ENCODE measurements around the gene NELL1.

Gene NELL1

DNA sequence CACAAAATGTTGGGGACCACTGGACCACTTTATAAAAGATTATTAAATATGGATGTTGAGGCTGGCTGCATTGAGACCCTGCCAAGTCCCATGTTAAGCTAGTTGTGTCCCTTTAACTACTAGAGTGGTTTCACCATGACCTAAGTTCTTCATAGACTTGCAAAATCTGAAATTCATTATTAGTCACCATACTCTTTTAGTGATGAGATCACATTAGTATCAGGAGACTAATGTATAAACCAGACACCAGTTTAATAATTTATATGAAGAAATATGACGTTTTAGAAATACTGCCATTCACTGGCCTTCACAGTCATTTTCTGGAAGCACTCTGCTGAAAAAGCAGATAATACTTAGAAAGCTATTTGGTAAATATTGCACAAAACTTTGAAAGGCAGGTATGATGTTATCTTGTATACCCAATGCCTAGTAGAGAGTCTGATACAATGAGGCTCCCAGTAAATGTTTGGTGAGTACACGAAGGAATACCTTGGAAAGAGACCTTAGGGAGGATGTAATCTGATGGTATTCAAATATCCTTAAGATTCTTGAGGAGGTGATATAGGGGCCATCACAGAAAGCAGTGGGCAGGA, 795.3 kb downstream of the NELL1 start:
- TF ChIP-seq PAX5 (IDR thresholded peaks at IDR 0.05; ENCODE audit: insufficient read depth, low read length, severe bottlenecking) (no peak), POLR2AphosphoS5 (IDR thresholded peaks at IDR 0.05; ENCODE audit: low read depth, low read length) (no peak), POLR2A (IDR thresholded peaks at IDR 0.05; ENCODE audit: low read depth, low read length) (no peak), POU2F2 (IDR thresholded peaks at IDR 0.05; ENCODE audit: low read depth, low read length) (no peak), SPI1 (IDR thresholded peaks at IDR 0.05; ENCODE audit: low read depth, low read length) (no peak), TAF1 (IDR thresholded peaks at IDR 0.05; ENCODE audit: low read depth, low read length) (no peak)

DNA sequence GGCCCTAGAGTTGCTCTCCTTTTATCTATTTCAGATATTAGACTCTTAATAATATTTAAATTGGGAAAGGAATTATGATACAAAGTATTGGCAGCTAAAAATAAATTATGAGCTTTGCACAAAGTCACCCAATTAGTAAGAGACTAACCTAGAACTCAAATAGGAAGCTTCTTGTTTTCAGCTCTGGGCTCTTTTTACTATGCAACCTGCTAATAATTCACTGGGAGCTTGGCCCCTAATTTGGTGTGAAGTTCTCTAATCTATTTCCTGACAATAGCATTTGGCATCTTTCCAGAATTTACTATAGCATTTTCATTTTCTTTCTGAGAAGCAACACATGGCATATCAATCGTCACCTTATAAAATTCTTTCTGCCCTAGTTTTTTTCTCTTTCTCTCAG, 795.8 kb downstream of the NELL1 start:
- TF ChIP-seq POU2F2 (IDR thresholded peaks at IDR 0.05; ENCODE audit: low read depth, low read length): no peak
- TF ChIP-seq POLR2AphosphoS5 (IDR thresholded peaks at IDR 0.05; ENCODE audit: low read depth, low read length): no peak
- TF ChIP-seq TAF1 (IDR thresholded peaks at IDR 0.05; ENCODE audit: low read depth, low read length): no peak
- TF ChIP-seq PAX5 (IDR thresholded peaks at IDR 0.05; ENCODE audit: insufficient read depth, low read length, severe bottlenecking): no peak
- TF ChIP-seq SPI1 (IDR thresholded peaks at IDR 0.05; ENCODE audit: low read depth, low read length): no peak
- no peak for TF ChIP-seq POLR2A (IDR thresholded peaks at IDR 0.05; ENCODE audit: low read depth, low read length)
- DNase-seq (ENCODE audit: insufficient read length, low spot score) (no peak), FAIRE-seq (no peak)

More for the DNA sequence above, 795.3 kb downstream of the NELL1 start:
- no peak for FAIRE-seq
- no peak for DNase-seq (ENCODE audit: insufficient read length, low spot score)

- no peak for TF ChIP-seq PAX5 (IDR thresholded peaks at IDR 0.05; ENCODE audit: insufficient read depth, low read length, severe bottlenecking)
- no peak for TF ChIP-seq POLR2A (IDR thresholded peaks at IDR 0.05; ENCODE audit: low read depth, low read length)
- TF ChIP-seq SPI1 (IDR thresholded peaks at IDR 0.05; ENCODE audit: low read depth, low read length): 0 out of 2 replicates have a peak, but pooled peaks have one; percentile 24
- no peak for TF ChIP-seq POLR2AphosphoS5 (IDR thresholded peaks at IDR 0.05; ENCODE audit: low read depth, low read length)
- TF ChIP-seq TAF1 (IDR thresholded peaks at IDR 0.05; ENCODE audit: low read depth, low read length): no peak
- FAIRE-seq: no peak
- no peak for DNase-seq (ENCODE audit: insufficient read length, low spot score)
Observed at GRCh38 chr11:21465920-21466319, 796.5 kb downstream of the NELL1 start.

GRCh38 chr11:21470521-21470920, 801.1 kb downstream of the NELL1 start:
- no peak for TF ChIP-seq POU2F2 (IDR thresholded peaks at IDR 0.05; ENCODE audit: low read depth, low read length)
- TF ChIP-seq SPI1 (IDR thresholded peaks at IDR 0.05; ENCODE audit: low read depth, low read length): no peak
- TF ChIP-seq PAX5 (IDR thresholded peaks at IDR 0.05; ENCODE audit: insufficient read depth, low read length, severe bottlenecking): no peak
- TF ChIP-seq POLR2AphosphoS5 (IDR thresholded peaks at IDR 0.05; ENCODE audit: low read depth, low read length): no peak
- no peak for TF ChIP-seq TAF1 (IDR thresholded peaks at IDR 0.05; ENCODE audit: low read depth, low read length)
- TF ChIP-seq POLR2A (IDR thresholded peaks at IDR 0.05; ENCODE audit: low read depth, low read length): no peak
- FAIRE-seq (no peak), DNase-seq (ENCODE audit: insufficient read length, low spot score) (no peak)

DNA sequence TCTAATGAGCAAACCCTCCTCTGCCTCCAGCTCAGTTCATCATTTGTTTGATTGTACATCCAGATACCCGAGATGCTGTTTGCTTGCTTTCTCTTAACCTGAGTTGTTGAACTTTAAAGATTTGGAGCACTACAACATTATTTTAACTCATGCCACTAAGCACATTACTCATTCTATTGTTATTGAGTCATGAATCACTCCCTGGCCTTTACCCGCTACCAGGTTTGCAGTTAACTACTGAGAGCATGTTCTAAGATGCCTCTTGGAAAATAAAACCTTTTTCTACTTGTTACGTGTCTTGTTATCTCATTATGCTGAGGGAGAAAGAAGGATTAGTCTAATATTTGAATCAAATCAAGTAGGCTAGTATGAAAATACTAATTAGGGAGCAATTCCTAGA, 802.9 kb downstream of the NELL1 start:
- no peak for FAIRE-seq
- no peak for DNase-seq (ENCODE audit: insufficient read length, low spot score)
- TF ChIP-seq PAX5 (IDR thresholded peaks at IDR 0.05; ENCODE audit: insufficient read depth, low read length, severe bottlenecking) (no peak), TAF1 (IDR thresholded peaks at IDR 0.05; ENCODE audit: low read depth, low read length) (no peak), SPI1 (IDR thresholded peaks at IDR 0.05; ENCODE audit: low read depth, low read length) (no peak), POU2F2 (IDR thresholded peaks at IDR 0.05; ENCODE audit: low read depth, low read length) (no peak), POLR2A (IDR thresholded peaks at IDR 0.05; ENCODE audit: low read depth, low read length) (no peak), POLR2AphosphoS5 (IDR thresholded peaks at IDR 0.05; ENCODE audit: low read depth, low read length) (no peak)

DNA sequence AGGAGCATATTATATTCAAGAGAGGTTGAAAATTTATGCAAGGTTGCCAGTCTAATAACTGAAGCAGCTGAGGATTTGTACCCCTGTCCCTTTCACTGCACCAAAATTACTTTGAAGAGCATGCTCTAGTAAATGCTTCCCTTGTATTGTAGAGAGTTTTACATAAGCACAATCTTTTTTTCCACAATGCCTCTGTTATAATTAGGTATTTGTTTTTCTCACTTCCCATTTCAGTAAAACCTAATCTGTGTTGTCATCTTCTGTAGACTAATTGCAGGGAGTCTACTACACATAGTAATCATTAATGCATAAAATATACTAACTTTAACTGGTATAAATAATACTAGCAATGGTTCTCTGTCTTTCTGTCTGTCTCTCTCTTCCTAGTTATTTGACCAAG, 805.1 kb downstream of the NELL1 start:
- TF ChIP-seq POLR2AphosphoS5 (IDR thresholded peaks at IDR 0.05; ENCODE audit: low read depth, low read length) (no peak), TAF1 (IDR thresholded peaks at IDR 0.05; ENCODE audit: low read depth, low read length) (no peak), SPI1 (IDR thresholded peaks at IDR 0.05; ENCODE audit: low read depth, low read length) (no peak), POU2F2 (IDR thresholded peaks at IDR 0.05; ENCODE audit: low read depth, low read length) (no peak), PAX5 (IDR thresholded peaks at IDR 0.05; ENCODE audit: insufficient read depth, low read length, severe bottlenecking) (no peak), POLR2A (IDR thresholded peaks at IDR 0.05; ENCODE audit: low read depth, low read length) (no peak)
- FAIRE-seq (no peak), DNase-seq (ENCODE audit: insufficient read length, low spot score) (no peak)

GRCh38 chr11:21475276-21475675, 805.9 kb downstream of the NELL1 start:
- FAIRE-seq (no peak), DNase-seq (ENCODE audit: insufficient read length, low spot score) (no peak)
- TF ChIP-seq POLR2AphosphoS5 (IDR thresholded peaks at IDR 0.05; ENCODE audit: low read depth, low read length) (no peak), TAF1 (IDR thresholded peaks at IDR 0.05; ENCODE audit: low read depth, low read length) (no peak), PAX5 (IDR thresholded peaks at IDR 0.05; ENCODE audit: insufficient read depth, low read length, severe bottlenecking) (no peak), POLR2A (IDR thresholded peaks at IDR 0.05; ENCODE audit: low read depth, low read length) (no peak), SPI1 (IDR thresholded peaks at IDR 0.05; ENCODE audit: low read depth, low read length) (no peak), POU2F2 (IDR thresholded peaks at IDR 0.05; ENCODE audit: low read depth, low read length) (no peak)

- DNase-seq (ENCODE audit: insufficient read length, low spot score): no peak
- FAIRE-seq: no peak
- TF ChIP-seq TAF1 (IDR thresholded peaks at IDR 0.05; ENCODE audit: low read depth, low read length) (no peak), SPI1 (IDR thresholded peaks at IDR 0.05; ENCODE audit: low read depth, low read length) (no peak), PAX5 (IDR thresholded peaks at IDR 0.05; ENCODE audit: insufficient read depth, low read length, severe bottlenecking) (no peak), POU2F2 (IDR thresholded peaks at IDR 0.05; ENCODE audit: low read depth, low read length) (no peak), POLR2AphosphoS5 (IDR thresholded peaks at IDR 0.05; ENCODE audit: low read depth, low read length) (no peak), POLR2A (IDR thresholded peaks at IDR 0.05; ENCODE audit: low read depth, low read length) (no peak)
Observed at GRCh38 chr11:21476588-21476987, 807.2 kb downstream of the NELL1 start.

- TF ChIP-seq POU2F2 (IDR thresholded peaks at IDR 0.05; ENCODE audit: low read depth, low read length) (no peak), POLR2A (IDR thresholded peaks at IDR 0.05; ENCODE audit: low read depth, low read length) (no peak), SPI1 (IDR thresholded peaks at IDR 0.05; ENCODE audit: low read depth, low read length) (no peak), TAF1 (IDR thresholded peaks at IDR 0.05; ENCODE audit: low read depth, low read length) (no peak), PAX5 (IDR thresholded peaks at IDR 0.05; ENCODE audit: insufficient read depth, low read length, severe bottlenecking) (no peak), POLR2AphosphoS5 (IDR thresholded peaks at IDR 0.05; ENCODE audit: low read depth, low read length) (no peak)
- no peak for DNase-seq (ENCODE audit: insufficient read length, low spot score)
- FAIRE-seq: no peak
Observed at GRCh38 chr11:21480240-21480639, 810.9 kb downstream of the NELL1 start.
